GM12873 (cell line): Measurements from ENCODE around the gene JADE2.
A peak's percentile ranks its signal among the peaks of the same experiment; 100 is the strongest.

ENCODE experiments used
- TF ChIP-seq, protein P1 (sequence below): IDR thresholded peaks from 2 replicates; pipeline ENCODE4 v1.5.1; 2012; ENCODE audit warnings: low read depth, mild to moderate bottlenecking, moderate library complexity, low read length, control low read depth; ENCODE audit not compliant: insufficient read depth; ENCODE audit errors: missing control alignments

The JADE2 gene

GRCh38 chr5:134552301-134552700 is 26.8 kb downstream of the JADE2 start:
- TF ChIP-seq, protein P1, sequence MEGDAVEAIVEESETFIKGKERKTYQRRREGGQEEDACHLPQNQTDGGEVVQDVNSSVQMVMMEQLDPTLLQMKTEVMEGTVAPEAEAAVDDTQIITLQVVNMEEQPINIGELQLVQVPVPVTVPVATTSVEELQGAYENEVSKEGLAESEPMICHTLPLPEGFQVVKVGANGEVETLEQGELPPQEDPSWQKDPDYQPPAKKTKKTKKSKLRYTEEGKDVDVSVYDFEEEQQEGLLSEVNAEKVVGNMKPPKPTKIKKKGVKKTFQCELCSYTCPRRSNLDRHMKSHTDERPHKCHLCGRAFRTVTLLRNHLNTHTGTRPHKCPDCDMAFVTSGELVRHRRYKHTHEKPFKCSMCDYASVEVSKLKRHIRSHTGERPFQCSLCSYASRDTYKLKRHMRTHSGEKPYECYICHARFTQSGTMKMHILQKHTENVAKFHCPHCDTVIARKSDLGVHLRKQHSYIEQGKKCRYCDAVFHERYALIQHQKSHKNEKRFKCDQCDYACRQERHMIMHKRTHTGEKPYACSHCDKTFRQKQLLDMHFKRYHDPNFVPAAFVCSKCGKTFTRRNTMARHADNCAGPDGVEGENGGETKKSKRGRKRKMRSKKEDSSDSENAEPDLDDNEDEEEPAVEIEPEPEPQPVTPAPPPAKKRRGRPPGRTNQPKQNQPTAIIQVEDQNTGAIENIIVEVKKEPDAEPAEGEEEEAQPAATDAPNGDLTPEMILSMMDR: no peak

GRCh38 chr5:134553821-134554267 is 28.4 kb downstream of the JADE2 start:
- TF ChIP-seq, protein P1: no peak

DNA sequence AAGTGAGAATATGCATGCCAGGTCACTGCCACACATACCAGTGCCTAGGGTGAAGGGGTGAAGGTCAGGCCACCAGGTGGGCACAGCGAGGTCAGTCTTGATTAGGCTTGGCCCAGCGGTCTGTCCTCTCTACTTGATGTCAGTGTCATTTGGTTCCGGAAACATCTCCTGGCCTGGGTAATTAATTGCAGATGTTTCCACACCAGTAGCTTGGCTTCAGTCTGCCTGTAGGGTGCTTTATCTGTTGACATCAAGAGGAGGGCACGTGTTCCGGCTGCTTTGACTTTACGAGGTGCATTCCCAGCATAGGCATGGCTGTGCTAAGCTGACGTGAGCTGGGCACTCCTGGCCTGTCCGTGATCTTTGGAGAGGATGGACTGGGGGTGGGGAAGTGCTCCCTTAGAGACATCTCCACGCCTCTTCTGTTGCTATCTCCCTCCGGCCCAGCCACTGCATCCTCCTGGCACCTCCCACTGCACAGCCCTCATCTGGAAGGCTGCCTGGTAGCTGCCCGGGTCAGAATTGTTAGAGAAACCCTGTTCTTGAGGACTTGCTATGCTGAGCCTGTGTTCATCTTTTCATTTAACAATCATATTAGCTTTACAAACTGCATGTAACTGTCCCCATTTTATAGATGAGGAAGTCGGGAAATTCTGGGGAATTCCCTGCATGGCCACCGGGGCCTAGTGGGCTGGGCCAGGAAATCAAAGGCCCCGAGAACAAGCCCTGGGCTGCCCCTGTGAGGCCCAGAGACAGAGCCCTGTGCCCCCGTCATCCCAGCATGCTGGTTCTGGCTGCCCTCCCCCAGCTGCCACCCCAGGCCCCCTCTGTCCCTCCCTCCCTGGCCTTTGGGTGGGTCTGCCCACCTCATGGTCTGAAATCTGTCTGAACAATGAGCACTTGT is 29.1 kb downstream of the JADE2 start:
- TF ChIP-seq, protein P1: peak; percentile 31

- TF ChIP-seq, protein P1: no peak
Observed at GRCh38 chr5:134555223-134555889, 29.9 kb downstream of the JADE2 start.

DNA sequence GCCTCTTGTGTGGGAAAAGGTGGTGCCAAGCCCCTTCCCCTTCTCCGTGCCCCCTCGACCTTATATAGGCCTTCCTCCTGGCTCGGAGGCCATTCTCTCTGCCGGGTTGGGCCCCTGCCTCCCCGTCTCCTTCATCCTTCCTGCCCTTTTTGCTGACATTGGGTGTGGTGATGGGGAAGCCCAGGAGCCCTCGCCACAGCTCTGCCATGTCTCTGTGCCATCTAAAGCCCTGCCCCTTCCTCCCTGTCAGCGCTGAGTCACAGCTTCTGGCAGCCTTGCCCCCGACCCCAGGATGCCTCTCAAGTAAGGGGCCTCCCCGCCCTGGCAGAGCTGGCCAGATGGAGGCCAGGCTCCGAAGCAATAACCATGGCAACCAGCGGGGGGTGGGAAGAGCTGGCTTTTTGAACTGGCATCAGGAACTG is 30.4 kb downstream of the JADE2 start:
- TF ChIP-seq, protein P1: no peak

DNA sequence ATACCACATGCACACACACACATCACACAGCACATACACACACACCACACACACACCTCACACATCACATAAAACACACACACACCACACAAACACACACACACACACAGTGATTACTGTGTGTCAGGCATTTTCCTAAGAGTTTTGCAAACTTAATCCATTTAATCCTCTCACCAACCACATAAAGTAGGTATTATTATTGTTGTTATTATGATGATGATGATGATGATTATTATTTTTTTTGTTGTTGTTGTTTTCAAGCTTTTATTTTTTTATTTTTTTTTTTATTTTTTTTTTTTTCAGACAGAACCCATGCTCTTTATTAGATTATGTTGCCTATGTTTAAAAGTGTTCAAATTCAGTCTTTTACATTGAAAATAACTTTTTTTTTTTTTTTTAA is 31.5 kb downstream of the JADE2 start:
- TF ChIP-seq, protein P1: no peak

GRCh38 chr5:134559672-134560071 is 34.2 kb downstream of the JADE2 start:
- TF ChIP-seq, protein P1: no peak
